ENCODE results near the gene GLIS1.

Gene GLIS1

DNA sequence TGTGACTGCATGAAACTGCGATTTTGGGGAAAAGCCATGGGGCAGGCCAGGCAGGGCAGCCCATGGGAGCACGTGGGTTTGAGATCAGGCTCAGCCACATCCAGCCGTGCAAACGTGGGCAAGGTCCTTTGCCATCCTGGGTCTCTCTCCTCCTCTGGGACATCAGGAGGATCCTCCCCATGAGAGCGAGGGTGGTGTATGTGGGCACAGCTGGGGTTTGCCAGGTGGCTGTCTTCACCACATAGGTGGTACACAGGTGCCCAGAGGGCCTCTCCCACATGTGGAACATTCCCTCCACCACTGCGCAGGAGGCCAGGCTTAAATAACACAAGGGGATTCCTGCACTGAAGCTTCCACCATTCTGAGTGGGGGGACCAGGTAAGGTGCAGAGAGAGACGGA, 143.1 kb downstream of the GLIS1 start:
- no peak for DNase-seq (ENCODE audit: low read depth in 2 of 2, low spot score in 1 of 2)

DNA sequence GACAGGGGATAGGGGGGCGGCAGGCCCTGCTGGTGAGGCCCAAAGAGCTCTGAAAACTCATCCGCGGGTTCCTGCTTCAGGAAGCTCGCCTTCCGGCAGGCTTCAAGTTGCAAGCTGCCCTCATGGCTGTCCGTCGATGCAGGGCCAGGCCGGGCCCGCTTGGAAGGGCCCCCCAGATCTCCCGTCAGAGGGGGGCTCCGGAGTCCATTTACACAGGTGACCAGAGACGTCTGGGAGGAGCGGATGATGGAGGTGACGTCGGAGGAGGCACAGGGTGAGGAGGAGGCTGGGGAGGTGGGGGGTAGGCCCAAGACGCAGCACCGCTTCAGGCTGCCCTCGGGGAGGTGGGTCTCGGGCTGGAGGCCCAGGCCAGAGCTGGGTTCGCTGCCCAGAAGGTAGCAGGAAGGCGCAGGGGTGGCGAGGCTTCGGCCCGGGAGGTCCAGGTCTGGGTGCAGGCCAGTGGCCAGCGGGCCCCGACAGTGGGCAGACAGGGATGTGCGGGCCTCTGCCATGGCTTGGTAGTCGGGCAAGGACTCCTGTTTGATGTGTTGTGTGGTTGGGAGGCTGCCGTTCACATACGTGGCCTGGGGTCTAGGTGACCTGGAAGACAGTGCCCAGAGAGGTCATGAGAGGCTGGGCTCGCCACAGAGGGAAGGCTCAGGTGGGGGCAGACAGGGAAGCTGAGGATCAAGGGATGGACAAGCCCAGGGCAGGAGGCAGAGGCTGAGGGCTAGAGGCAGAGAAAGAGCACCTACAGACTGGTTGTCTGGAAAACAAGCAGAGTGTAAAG, 144.4 kb downstream of the GLIS1 start:
- no peak for DNase-seq (ENCODE audit: low read depth in 2 of 2, low spot score in 1 of 2)

DNA sequence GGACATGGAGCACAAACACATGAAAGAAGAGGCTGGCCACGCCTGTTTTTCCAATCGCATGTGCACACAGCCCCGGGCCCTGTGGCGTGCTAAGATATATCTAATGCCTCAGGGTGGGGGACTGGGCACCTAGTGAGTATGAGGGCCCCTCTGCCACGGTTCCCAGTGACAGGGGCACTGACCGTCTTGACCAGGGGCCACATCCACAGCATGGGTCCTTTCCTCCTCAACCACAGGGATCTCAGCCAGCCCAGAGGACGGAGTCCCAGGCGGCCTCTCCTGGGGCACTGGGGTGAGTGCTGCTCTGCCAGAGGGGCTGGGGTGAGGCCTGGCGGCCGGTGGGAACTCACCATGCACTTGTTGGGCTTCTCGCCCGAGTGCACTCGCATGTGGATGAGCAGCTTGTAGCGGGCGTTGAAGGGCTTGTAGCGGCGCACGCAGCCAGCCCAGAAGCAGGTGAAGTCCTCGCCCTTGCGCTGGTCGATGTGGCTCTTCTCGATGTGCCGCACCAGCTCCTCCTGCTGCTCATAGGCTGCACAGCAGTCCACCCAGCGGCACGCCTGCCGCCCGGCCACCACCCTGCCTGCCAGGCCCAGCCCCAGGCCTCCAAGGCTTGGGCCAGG, 145.1 kb downstream of the GLIS1 start:
- no peak for DNase-seq (ENCODE audit: low read depth in 2 of 2, low spot score in 1 of 2)

DNA sequence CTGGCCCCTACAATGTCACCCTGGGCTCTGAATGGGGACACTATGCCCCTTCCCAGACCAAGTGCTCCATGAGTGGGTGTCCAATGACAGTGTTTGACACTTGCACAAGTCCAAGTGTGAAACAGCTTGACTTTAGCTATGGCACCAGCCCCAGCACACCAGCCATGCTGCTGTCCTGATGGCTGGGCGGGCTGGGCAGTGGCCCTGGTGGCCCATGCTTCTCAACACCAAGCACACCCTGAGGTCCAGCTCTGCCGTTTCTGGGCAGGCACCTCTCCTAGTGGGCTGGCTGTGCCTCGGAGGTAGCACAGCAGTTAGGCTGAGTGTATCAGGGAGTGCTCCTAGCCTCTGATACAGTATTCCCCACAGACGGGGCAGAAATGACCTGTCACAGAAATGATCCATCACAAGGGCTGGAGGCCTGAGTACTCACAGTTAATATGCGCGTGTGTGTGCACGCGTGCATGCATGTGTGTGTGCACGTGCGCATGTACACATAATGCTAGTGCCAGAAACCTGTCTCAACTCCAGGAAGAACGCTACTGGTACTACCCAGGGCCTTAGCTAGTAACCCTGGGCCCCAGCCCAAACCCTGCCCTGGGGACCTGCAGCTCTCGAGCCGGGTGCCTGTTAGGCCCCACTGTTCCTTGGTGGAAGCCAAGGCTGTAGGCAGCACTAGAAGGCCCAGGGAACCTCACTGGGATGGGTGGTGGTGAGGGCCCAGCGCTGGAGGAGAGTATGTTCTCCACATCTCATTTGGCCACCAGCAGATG, 145.8 kb downstream of the GLIS1 start:
- DNase-seq (ENCODE audit: low read depth in 2 of 2, low spot score in 1 of 2) = no peak

DNA sequence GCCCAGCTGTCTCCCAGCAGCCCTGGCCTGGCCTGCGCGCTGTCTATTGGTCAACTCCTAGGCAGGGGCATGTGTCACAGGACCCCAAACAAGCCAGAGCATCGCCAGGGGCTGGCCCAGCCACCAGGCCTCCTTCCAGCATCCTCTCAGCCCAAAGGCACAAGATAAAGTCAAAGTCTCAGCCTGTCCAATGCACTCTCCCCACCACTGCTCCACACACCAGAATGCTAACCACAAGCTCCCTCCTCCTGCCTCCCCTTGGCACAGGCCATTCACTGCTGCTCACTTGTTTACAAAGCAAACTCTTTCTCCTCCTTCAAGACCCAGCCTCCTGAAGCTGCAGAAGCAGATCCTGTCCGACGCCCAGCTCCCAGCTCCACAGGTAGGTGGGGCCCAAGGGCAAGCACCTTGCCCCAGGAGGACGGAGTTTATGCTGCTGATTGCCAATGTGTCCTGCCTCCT, 146.4 kb downstream of the GLIS1 start:
- no peak for DNase-seq (ENCODE audit: low read depth in 2 of 2, low spot score in 1 of 2)

DNA sequence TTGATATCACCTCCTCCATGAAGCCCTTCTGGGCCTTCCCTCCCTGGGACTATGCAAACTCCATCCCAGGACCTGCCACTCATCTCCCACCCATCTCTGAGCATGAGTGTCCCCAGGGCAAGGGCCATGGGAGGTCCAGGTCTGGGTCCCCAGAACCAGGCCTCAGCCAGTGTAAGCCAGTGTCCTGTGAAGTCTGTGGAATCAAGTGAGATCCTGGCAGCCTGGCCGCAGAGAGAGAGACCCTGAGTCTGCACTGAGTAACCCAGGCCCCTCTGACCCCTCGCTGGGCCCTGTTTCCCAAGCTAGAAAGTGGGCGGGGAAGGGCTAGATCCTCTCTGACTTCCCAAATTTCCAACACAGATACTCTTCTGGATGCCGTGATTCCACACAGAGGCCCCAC, 147.0 kb downstream of the GLIS1 start:
- no peak for DNase-seq (ENCODE audit: low read depth in 2 of 2, low spot score in 1 of 2)

DNA sequence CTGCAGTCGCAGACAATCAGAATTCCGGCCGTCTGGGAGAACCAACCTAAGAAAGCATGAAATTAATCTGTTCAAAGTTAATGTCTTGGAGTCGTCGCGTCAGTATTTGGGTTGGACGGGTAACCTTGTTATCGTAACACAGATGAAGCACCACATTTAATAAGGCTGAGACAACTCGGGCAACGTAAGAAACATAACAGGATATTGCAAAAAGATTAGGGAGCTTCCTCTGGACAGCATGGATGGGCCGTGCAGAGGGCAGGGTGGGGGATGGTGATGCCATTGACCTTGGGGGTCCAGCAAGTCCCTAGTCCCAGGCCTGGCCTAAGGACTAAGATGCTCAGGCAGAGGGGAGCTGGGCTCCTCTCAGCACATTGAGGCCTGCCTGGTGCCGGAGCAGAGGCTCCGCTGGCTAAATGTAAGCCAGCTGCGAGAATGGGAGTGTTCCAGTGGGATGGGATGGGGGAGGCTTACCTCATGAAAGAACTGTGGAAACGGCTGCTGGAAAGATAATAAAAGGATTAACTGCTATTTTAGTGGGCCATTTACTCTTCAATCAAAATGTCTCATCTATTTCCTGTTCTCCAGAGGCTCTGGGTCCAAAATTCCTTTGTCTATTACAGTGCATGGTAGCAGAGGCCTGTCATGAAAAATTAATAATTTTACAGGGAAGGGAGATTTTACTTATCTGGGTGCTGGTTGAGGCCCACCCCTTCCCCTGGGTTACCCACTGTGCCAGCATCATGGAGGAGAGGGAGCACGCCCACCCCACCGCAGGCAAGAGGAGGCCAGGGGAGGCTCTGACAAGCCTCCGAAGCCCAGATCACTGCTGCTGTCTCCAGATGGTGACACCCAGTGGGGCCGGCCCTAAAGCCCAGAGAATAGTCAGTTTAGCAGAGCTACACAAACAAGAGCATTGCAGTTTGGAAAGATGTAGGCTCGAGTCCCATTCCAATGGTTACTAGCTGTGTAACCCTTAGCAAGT, 148.1 kb downstream of the GLIS1 start:
- no peak for DNase-seq (ENCODE audit: low read depth in 2 of 2, low spot score in 1 of 2)

DNA sequence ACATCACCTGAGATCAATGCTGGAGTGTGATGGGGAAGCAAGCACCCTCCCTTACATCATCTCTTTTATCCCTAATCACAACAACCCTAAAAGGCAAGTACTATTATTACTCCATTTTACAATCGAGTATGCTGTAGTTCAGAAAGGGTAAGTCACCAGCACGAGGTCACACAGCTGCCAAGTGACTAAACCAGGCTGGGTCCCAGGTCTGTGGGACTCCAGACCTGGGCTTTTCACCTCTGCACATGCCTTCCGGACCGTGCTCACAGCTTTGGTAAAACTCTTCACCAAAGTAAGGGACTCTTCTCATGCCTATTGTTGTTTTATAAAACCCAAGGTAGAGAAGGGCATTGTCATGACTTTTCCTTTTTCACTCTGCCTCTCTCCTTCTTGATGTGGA, 148.9 kb downstream of the GLIS1 start:
- DNase-seq (ENCODE audit: low read depth in 2 of 2, low spot score in 1 of 2) = no peak

DNA sequence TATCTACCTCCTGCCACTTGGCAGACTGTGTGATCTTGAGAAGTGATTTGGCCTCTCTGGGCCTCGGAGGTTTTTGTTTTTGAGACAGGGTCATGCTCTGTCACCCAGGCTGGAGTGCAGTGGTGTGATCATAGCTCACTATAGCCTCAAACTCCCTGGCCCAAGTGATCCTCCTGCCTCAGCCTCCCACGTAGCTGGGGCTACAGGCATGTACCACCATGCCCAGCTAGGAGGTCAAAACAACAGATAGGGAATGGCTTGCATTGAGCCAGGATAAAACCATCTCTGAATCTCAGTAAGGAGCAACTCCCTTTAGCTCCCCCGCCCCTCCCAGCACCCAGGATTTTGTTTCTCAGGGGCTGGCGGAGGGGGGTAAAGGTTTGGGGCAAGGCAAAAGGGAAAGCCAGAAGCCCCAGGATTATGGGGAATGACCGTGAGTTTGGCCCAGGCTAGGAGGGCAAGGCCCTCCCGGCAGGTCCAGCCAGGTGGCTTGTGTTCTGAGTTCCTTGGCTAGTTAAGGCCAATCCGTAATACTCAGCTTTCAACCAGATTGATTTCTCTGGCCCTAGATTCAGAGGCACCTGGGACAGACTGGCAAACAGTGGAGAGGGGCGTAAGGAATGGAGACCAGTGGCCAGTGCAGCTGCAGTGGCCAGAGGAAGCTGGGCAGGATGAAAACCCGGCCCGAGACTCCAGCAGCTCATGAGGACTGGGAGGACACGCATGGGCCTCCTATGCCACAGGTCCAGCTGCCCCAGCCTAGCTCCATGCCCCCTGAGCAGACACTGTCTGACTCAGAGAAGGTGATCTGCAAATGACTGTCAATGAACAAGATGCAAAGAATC, 149.7 kb downstream of the GLIS1 start:
- DNase-seq (ENCODE audit: low read depth in 2 of 2, low spot score in 1 of 2) = no peak

DNA sequence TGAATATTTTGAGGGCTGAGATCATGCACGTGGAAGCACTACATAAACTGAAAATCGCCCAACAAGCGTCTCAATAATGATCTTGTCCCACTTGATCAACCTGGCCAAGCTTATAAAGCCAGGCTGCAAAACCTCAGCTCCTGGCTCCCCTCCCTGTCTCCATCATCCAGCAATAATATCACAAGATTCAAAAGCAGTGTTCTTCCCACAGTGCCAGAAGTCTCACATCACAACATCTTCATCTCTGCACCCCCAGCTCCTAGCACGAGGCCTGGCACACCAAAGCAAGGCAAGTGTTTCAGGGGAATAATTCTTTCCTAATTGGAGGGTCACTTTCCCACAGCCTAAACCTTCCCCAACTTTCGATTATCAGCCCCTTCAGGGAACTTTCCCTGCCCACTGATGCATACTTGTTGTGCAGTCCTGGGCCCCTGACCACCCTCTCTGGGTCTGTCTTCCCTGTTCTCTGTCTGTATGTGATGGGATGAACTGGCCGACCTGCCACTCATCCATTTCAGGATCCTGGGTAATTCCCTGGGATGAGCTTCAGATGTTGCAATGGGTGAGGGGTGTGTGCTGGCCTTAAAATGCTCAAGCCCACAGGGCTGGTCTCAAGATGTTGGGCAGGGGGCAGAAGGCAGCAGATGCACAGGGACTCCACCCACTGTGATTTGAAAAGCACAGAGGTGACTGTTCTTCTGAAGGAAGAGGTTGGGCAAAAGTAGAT, 150.7 kb downstream of the GLIS1 start:
- DNase-seq (ENCODE audit: low read depth in 2 of 2, low spot score in 1 of 2) = no peak

DNA sequence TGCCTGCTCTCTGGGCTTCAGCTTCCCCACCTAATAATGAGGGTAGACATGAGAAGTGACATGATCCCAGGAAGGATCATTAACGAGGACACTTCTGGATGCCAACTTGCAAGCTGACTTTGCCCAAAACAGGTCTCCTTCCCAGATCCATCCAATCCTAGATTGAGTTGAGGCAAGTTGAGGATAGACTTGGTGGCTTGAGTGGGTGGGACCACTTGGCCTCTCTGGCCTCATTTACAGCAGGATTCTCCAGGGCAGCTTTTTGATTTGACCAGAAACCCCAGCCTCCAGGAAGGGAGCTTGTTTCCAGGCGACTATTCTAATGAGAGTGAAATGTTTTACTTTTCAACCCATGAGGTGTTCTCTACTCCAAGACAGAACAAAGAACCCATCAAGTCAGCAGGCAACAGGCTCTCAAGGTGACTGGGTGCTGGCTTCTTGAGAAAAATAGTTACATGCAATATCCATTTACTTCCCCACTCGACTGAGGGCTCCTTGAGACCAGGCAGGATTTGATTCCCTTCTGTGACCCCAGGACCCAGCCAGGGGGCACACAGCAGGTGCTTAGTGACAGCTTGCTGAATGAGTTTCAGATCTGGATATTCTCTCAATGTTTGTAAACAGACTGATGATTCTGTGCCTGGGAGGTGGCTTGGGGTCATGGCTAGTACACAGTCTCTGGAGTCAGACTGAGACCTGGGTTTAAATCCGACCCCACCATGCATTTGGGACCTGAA, 151.5 kb downstream of the GLIS1 start:
- DNase-seq (ENCODE audit: low read depth in 2 of 2, low spot score in 1 of 2) = no peak

DNA sequence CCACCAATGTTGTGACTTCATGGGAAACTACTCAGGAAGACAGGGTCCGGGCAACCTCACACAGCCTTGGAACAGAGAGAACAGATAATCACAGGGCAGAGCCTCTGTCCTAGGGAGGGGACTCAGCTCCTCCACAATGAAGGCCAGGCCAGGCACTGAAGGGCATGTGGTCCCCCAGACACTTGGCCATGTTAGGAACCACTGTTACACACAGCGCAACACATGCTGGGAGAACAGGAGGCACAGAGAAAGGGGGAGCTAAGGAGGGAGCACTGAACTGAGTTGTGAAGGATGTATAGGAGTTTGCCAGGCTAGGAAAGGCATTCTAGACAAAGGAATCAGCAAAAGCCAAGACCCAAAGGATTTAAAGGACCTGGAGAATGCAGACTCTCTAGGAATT, 152.2 kb downstream of the GLIS1 start:
- DNase-seq (ENCODE audit: low read depth in 2 of 2, low spot score in 1 of 2) = no peak

DNA sequence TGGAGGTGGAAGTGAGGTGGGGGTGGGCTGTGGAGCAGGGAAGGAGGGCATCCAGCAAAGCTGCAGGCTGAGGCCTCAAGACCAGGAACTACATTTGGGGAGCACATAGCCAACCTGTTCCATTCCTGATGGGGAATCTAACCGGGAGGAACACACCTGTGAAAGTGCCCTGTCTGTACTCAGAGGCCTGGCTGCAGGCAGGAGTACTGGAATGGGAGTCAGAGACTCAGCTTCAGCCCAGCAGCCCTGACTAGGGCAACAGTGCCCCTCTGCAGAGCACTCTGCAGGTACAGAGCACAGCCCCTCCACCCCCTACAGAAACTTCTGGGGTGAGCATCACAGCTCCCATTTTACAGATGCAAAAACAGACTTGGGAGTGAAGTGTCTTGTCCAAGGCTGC, 153.4 kb downstream of the GLIS1 start:
- DNase-seq (ENCODE audit: low read depth in 2 of 2, low spot score in 1 of 2) = no peak

DNA sequence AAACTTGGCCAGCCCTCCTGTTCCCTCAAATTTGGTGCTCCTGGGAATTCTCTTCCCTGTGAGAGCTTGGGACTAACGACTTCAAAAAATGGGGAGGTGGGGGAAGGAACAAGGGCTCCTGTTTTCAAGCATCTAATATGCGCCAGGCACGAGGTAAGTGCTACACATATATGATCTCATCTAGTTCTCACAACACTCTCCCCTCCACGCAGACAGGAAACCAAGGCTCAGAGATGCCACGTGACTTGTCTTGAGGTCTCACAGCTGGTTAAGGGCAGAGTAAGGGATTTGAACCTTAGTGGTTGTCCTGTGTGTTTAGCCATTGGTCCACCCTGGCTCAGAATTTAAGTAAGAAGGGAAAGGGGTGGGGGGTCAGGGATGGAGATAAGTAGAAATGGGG, 153.8 kb downstream of the GLIS1 start:
- peak; percentile 36 to 41 for DNase-seq (ENCODE audit: low read depth in 2 of 2, low spot score in 1 of 2)

DNA sequence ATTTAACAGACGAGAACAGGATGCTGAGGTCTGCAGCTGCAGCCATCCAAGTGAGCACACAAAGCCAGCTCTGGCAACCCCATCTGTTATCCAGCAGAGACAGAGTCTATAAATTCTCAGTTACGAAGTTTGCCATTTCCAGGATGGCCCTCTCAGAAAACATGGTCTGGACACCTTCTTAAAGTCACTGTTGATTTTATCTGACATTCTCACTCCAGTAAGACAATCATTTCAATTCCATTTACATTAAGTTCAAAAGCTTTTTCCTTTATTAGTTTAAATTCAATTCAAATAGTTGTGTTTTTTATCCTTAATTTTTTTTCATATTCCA, 154.2 kb downstream of the GLIS1 start:
- DNase-seq (ENCODE audit: low read depth in 2 of 2, low spot score in 1 of 2) = no peak

DNA sequence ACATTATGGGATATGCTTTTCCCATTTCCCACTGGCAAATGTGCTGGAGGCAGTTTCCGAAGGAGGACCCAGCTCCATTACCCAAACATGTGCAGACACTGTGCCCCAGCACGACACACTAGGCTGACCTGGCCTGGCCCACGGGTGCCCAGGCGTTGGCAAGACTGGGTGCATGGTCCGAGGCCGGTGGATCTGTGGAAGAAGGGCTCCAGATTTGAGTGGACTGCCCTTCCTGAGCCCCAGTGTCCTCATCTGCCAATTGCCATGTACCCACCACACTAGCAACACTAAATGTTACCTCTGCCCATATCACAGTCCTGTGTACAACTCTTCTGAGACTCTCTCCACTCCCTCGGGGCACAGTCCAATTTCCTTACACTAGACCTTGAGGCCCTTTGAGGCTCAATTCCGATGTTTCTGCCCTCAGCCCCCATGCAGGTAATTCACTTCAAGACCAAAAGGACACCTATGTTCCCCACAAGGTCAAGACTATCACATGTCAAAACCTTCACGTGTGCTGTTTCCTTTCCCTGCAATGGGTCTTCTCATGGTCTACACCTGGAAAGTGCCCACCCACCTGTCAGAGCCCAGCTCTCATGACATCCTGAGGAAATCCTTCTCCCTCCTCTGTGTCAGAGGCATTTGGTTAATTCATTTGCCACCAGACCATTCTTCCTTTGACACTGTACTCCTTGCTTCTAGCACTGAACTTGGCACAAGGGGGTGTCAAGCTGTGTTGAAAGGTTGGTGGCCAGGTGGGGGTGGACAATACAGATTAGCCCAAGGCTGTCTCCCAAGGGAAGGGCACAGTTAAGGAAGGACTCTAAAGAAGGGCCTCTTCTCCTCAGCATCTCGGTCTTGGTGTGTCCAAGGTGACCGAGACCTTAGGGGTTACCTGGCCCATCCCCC, 154.8 kb downstream of the GLIS1 start:
- no peak for DNase-seq (ENCODE audit: low read depth in 2 of 2, low spot score in 1 of 2)

DNA sequence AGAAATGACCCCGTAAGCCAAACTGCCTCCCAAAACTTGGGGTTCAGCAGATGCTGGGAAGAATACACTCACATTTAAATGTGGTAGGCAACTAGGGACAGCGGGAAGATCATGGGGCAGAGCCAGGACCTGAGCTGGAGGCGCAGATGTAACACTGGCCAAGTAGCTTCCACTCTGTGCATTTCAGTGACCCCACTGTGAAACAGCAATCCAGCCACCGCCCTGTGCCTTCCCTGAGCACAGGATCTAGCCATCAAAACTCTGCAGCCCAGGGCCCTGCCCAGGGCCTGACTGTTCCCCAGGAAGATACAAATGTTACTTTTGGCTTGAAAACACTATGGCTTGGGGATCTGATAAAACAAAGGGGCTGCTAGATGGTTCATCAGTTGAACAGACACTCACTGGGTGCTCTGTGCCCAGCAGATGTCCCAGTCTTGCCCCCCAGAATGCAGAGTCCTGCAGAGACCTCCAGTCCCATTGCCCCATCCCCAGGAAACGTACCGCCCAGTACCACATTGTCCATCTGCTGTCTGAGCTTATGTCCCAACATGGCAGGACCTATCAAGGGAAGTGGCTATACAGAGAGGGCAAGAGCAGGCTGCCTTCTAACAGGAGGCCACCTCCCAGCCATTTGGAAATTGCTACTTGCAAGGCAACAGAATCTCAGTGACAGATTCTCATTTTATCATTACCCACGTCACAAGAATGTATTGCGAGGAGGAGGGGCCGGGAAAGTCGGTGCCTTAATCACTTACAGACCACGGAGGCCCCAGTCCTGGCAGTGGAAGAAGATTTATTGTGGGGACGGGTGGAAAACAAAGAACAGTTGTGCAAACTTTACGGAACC, 155.7 kb downstream of the GLIS1 start:
- no peak for DNase-seq (ENCODE audit: low read depth in 2 of 2, low spot score in 1 of 2)

All from stimulated activated CD8-positive, alpha-beta memory T cell treated with anti-CD3 and anti-CD28 coated beads, Interleukin-4, amount 100 ng/mL, for 1 hour (primary cell).